GM12874 (cell line): ENCODE data around the gene ATP13A4.

Experiments
- CTCF ChIP-seq: IDR thresholded peaks from 2 replicates; pipeline ENCODE4 v1.5.1; 2011; ENCODE audit warnings: low read depth, mild to moderate bottlenecking, control low read depth, low read length, moderate library complexity; ENCODE audit not compliant: insufficient read depth

The ATP13A4 gene, protein sequence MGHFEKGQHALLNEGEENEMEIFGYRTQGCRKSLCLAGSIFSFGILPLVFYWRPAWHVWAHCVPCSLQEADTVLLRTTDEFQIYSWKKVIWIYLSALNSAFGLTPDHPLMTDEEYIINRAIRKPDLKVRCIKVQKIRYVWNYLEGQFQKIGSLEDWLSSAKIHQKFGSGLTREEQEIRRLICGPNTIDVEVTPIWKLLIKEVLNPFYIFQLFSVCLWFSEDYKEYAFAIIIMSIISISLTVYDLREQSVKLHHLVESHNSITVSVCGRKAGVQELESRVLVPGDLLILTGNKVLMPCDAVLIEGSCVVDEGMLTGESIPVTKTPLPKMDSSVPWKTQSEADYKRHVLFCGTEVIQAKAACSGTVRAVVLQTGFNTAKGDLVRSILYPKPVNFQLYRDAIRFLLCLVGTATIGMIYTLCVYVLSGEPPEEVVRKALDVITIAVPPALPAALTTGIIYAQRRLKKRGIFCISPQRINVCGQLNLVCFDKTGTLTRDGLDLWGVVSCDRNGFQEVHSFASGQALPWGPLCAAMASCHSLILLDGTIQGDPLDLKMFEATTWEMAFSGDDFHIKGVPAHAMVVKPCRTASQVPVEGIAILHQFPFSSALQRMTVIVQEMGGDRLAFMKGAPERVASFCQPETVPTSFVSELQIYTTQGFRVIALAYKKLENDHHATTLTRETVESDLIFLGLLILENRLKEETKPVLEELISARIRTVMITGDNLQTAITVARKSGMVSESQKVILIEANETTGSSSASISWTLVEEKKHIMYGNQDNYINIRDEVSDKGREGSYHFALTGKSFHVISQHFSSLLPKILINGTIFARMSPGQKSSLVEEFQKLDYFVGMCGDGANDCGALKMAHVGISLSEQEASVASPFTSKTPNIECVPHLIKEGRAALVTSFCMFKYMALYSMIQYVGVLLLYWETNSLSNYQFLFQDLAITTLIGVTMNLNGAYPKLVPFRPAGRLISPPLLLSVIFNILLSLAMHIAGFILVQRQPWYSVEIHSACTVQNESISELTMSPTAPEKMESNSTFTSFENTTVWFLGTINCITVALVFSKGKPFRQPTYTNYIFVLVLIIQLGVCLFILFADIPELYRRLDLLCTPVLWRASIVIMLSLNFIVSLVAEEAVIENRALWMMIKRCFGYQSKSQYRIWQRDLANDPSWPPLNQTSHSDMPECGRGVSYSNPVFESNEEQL

DNA sequence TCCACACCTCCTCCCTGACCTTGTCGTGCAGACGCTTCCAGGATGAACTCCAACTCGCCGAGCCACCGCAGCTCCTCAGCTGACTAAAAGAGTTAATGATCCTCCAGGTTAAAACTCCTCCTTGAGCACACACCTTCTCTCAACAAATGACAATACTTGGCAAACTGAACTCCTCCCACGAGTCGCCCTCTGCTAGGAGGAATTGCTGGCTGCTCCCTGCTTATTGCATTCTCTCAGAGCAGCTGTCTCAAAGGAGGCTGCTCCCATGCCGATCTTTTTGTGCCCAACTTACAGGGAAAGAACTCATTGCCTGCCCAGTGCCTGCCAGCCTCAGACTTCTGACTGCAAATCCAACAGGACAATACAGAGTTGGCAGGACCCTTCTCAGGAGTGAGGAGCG is at the start of gene ATP13A4:
TSS of gene ATP13A4 (minus strand) at position 85 of the 400 bp plus-strand sequence. CDS start 96 bp downstream, outside the sequence.
- TF ChIP-seq CTCF: no peak

GRCh38 chr3:193599393-193599792 is 44.7 kb upstream of the ATP13A4 start:
- no peak for TF ChIP-seq CTCF

GRCh38 chr3:193598202-193598601 is 43.5 kb upstream of the ATP13A4 start:
- TF ChIP-seq CTCF: no peak

DNA sequence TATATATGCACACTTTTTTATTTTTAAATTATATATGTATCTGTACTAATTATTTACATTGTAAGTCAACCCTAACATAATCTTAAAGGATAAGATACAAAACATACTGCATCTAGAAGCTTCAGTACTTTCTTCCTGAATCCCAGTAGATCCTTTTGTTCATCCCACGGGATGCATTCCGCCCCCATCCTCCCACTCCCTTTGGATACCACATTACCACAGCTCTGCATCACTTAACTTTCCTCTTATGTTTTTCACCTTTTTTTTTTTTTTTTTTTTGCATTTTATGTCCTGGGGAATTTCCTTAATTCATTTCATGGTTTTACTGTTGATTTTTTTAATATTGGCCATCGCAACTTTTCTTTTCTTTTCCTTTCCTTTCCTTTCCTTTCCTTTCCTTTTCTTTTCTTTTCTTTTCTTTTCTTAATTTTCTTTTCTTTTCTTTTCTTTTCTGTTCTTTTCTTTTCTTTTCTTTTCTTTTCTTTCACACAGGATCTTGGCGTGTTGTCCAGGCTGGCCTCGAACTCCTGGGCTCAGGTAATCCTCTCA is 41.3 kb upstream of the ATP13A4 start:
- no peak for TF ChIP-seq CTCF

GRCh38 chr3:193594946-193595689 is 40.4 kb upstream of the ATP13A4 start:
- TF ChIP-seq CTCF: no peak

GRCh38 chr3:193593668-193594030 is 39.0 kb upstream of the ATP13A4 start:
- TF ChIP-seq CTCF: no peak
